HepG2 (cell line): ENCODE measurements around the gene ACSL3. TPM values are rescaled to one million over a fixed set of nuclear protein-coding genes. Genes with fewer than 3 reads are reported as not detected.

Experiments
- BORCS8-MEF2B ChIP-seq: sonication (generic); formaldehyde crosslinking; IDR thresholded peaks from 2 replicates; pipeline ENCODE4 v1.8.0; 2022; ENCODE audit warnings: mild to moderate bottlenecking, missing genetic modification reagents
- CHD4 ChIP-seq: fragments of 200-600 bp; sonication (generic); IDR thresholded peaks from 2 replicates; pipeline ENCODE4 v1.7.0; 2017; ENCODE audit warnings: mild to moderate bottlenecking, low read length, borderline replicate concordance
- FOXM1 ChIP-seq: sonication (generic); formaldehyde crosslinking; IDR thresholded peaks from 2 replicates; pipeline ENCODE4 v1.5.0; 2020; ENCODE audit warnings: missing genetic modification reagents
- GLI4 ChIP-seq: sonication (generic); formaldehyde crosslinking; IDR thresholded peaks from 2 replicates; pipeline ENCODE4 v1.5.1; 2020; ENCODE audit warnings: missing genetic modification reagents, mild to moderate bottlenecking, moderate library complexity, borderline replicate concordance
- HNRNPLL ChIP-seq: fragments of 200-400 bp; formaldehyde crosslinking; IDR thresholded peaks from 2 replicates; pipeline ENCODE4 v1.6.1; 2017; ENCODE audit warnings: mild to moderate bottlenecking, low read depth, low read length; ENCODE audit not compliant: poor library complexity, severe bottlenecking
- NAIF1 ChIP-seq: sonication (generic); formaldehyde crosslinking; IDR thresholded peaks from 2 replicates; pipeline ENCODE4 v1.5.0; 2020; ENCODE audit warnings: mild to moderate bottlenecking, missing genetic modification reagents, borderline replicate concordance
- NPAS2 ChIP-seq: sonication (generic); formaldehyde crosslinking; IDR thresholded peaks from 2 replicates; pipeline ENCODE4 v1.8.0; 2022; ENCODE audit warnings: mild to moderate bottlenecking, missing genetic modification reagents, borderline replicate concordance
- NR2F1 ChIP-seq, 2 experiments: fragments of 450-650 bp in 1 of 2; formaldehyde crosslinking in 1 of 2; IDR thresholded peaks; 2 replicates each; pipeline versions ENCODE4 v1.5.0 to v1.6.1; 2016 to 2020; ENCODE audit warnings: mild to moderate bottlenecking in 1 of 2, missing compliant biosample characterization in 1 of 2, missing genetic modification reagents in 1 of 2, moderate library complexity in 1 of 2
- NR2F6 ChIP-seq, 2 experiments: IDR thresholded peaks; 2 replicates each; pipeline ENCODE4 v1.6.1; 2016; ENCODE audit warnings: antibody characterized with exemption in 1 of 2, mild to moderate bottlenecking in 1 of 2
- ONECUT2 ChIP-seq: sonication (generic); formaldehyde crosslinking; IDR thresholded peaks from 2 replicates; pipeline ENCODE4 v1.4.0; 2020; ENCODE audit warnings: missing genetic modification reagents
- TARDBP ChIP-seq: sonication (generic); formaldehyde crosslinking; IDR thresholded peaks from 2 replicates; pipeline ENCODE4 v1.8.0; 2022; ENCODE audit warnings: mild to moderate bottlenecking, missing genetic modification reagents
- TGIF2 ChIP-seq: IDR thresholded peaks from 2 replicates; pipeline ENCODE4 v1.6.1; 2016; ENCODE audit warnings: control low read depth, missing compliant biosample characterization
- ZNF282 ChIP-seq: fragments of 450-650 bp; IDR thresholded peaks from 2 replicates; pipeline ENCODE4 v1.6.1; 2018; ENCODE audit not compliant: partially characterized antibody
- ZNF552 ChIP-seq: sonication (generic); formaldehyde crosslinking; IDR thresholded peaks from 2 replicates; pipeline ENCODE4 v1.9.0; 2022; ENCODE audit warnings: missing genetic modification reagents, mild to moderate bottlenecking, borderline replicate concordance
- polyA plus RNA-seq, 8 experiments: library from polyadenylated mRNA; depleted of rRNA in 3 of 8; stranded (reverse) in 7 of 8; unstranded in 1 of 8; fragments of >200 nt; fragmentation: Illumina TruSeq in 4 of 8; extraction: Trizol in 4 of 8; gene quantifications; 2 replicates each; pipeline versions ENCODE4 v1.2.1 to v1.2.3, GENCODE V29; 2011 to 2016; ENCODE audit warnings: low read depth in 4 of 8, missing spikeins in 1 of 8, mixed read lengths in 1 of 8; ENCODE audit not compliant: insufficient read depth in 1 of 8
- total RNA-seq, 5 experiments: library from RNA; depleted of rRNA; stranded (reverse); fragments of >200 nt; fragmentation: Illumina TruSeq; extraction: Trizol; gene quantifications; 2 replicates each; pipeline ENCODE4 v1.2.3, GENCODE V29; 2016; ENCODE audit warnings: low read depth in 1 of 5
- TF ChIP-seq, protein P1 (sequence below): sonication (generic); formaldehyde crosslinking; IDR thresholded peaks from 2 replicates; pipeline ENCODE4 v1.4.0; 2020; ENCODE audit warnings: missing genetic modification reagents
- TF ChIP-seq, protein P2 (sequence below): conservative IDR thresholded peaks from 2 replicates; pipeline ENCODE4 v1.6.1; 2018; ENCODE audit warnings: missing genetic modification reagents
- TF ChIP-seq, protein P3 (sequence below): sonication (generic); formaldehyde crosslinking; IDR thresholded peaks from 2 replicates; pipeline ENCODE4 v1.4.0; 2020; ENCODE audit warnings: low read depth, missing genetic modification reagents
- TF ChIP-seq, protein P4 (sequence below): IDR thresholded peaks from 2 replicates; pipeline ENCODE4 v1.6.1; 2016; ENCODE audit warnings: control low read depth

The ACSL3 gene
- total and polyA plus RNA-seq, 2 of the 13 experiments (the other 11 are each of a cell fraction or from before 2014, with no cell fraction given), result 305 to 365 TPM

DNA sequence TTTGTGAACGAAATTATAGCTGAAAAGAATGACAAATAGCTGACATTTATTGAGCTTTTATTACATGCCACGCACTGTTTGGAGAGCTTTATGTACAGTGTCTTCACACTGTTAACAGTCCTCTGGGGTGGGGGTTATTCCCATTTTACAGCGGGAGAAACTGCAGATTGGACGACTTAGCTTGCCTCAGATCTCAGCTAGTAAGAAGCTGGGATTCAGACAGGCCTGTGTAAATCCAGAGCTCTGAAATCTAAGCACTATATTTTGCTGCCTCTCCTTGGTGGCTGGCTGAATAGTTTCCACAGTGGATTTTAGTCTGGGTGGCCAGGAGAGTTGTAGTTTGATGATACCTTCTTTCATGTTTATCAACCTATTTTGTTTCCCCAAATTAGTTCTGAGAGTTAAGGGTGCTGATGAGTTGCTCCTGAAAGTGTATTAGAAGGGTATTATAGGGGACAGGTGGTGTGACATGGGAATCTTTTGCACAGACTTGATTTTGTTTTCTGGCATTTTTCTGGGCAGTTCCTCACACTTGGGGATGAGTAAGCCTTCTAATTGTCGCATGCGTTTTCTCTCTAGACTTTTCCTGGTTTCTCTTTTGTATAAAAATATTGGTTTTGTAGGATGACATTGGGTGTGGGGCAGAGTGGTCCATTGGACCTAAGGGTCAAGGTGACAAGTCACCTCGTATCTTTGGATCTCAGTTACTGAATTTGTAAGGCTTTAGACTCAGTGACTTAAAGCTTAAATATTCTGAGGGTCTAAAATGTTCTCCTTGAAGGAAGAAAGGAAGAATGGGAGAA lies 1.5 kb downstream of the ACSL3 start (continued):
- TF ChIP-seq, protein P1, sequence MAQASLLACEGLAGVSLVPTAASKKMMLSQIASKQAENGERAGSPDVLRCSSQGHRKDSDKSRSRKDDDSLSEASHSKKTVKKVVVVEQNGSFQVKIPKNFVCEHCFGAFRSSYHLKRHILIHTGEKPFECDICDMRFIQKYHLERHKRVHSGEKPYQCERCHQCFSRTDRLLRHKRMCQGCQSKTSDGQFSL (CRISPR knock-in tag), result no peak
- TF ChIP-seq NAIF1 (CRISPR knock-in tag), result 0 out of 2 replicates have a peak, but pooled peaks have one; percentile 25
- no peak for TF ChIP-seq FOXM1
- TF ChIP-seq TGIF2 (CRISPR knock-in tag), result 0 out of 2 replicates have a peak, but pooled peaks have one; percentile 72
- TF ChIP-seq GLI4 (CRISPR knock-in tag), result peak; percentile 27; the same call in 1 of the 2 replicates
- TF ChIP-seq ONECUT2 (CRISPR knock-in tag), result no peak
- TF ChIP-seq CHD4, result no peak
- TF ChIP-seq HNRNPLL, result no peak
- peak; percentile 71 for TF ChIP-seq NR2F6 (IDR thresholded peaks at IDR 0.05)
- TF ChIP-seq NR2F6 (CRISPR knock-in tag; IDR thresholded peaks at IDR 0.05), result no peak
- TF ChIP-seq, protein P2, sequence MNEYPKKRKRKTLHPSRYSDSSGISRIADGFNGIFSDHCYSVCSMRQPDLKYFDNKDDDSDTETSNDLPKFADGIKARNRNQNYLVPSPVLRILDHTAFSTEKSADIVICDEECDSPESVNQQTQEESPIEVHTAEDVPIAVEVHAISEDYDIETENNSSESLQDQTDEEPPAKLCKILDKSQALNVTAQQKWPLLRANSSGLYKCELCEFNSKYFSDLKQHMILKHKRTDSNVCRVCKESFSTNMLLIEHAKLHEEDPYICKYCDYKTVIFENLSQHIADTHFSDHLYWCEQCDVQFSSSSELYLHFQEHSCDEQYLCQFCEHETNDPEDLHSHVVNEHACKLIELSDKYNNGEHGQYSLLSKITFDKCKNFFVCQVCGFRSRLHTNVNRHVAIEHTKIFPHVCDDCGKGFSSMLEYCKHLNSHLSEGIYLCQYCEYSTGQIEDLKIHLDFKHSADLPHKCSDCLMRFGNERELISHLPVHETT, result no peak
- TF ChIP-seq ZNF282, result no peak
- no peak for TF ChIP-seq BORCS8-MEF2B
- peak; percentile 26; the same call in 1 of the 2 replicates for TF ChIP-seq TARDBP
- TF ChIP-seq, protein P3, sequence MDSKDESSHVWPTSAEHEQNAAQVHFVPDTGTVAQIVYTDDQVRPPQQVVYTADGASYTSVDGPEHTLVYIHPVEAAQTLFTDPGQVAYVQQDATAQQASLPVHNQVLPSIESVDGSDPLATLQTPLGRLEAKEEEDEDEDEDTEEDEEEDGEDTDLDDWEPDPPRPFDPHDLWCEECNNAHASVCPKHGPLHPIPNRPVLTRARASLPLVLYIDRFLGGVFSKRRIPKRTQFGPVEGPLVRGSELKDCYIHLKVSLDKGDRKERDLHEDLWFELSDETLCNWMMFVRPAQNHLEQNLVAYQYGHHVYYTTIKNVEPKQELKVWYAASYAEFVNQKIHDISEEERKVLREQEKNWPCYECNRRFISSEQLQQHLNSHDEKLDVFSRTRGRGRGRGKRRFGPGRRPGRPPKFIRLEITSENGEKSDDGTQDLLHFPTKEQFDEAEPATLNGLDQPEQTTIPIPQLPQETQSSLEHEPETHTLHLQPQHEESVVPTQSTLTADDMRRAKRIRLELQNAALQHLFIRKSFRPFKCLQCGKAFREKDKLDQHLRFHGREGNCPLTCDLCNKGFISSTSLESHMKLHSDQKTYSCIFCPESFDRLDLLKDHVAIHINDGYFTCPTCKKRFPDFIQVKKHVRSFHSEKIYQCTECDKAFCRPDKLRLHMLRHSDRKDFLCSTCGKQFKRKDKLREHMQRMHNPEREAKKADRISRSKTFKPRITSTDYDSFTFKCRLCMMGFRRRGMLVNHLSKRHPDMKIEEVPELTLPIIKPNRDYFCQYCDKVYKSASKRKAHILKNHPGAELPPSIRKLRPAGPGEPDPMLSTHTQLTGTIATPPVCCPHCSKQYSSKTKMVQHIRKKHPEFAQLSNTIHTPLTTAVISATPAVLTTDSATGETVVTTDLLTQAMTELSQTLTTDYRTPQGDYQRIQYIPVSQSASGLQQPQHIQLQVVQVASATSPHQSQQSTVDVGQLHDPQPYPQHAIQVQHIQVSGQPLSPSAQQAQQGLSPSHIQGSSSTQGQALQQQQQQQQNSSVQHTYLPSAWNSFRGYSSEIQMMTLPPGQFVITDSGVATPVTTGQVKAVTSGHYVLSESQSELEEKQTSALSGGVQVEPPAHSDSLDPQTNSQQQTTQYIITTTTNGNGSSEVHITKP (CRISPR knock-in tag), result no peak
- 0 out of 4 replicates have a peak, but pooled peaks of 1 of the 2 experiments have one; percentile 14 for TF ChIP-seq NR2F1 (CRISPR knock-in tag; IDR thresholded peaks at IDR 0.05)
- no peak for TF ChIP-seq ZNF552 (CRISPR knock-in tag)
- TF ChIP-seq, protein P4, sequence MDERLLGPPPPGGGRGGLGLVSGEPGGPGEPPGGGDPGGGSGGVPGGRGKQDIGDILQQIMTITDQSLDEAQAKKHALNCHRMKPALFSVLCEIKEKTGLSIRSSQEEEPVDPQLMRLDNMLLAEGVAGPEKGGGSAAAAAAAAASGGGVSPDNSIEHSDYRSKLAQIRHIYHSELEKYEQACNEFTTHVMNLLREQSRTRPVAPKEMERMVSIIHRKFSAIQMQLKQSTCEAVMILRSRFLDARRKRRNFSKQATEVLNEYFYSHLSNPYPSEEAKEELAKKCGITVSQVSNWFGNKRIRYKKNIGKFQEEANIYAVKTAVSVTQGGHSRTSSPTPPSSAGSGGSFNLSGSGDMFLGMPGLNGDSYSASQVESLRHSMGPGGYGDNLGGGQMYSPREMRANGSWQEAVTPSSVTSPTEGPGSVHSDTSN (CRISPR knock-in tag), result no peak
- TF ChIP-seq NPAS2 (CRISPR knock-in tag), result no peak
